Tibial nerve (tissue), 4 donors: ENCODE measurements around the gene MYPN. TPM values are rescaled to one million over a fixed set of nuclear protein-coding genes. Genes with fewer than 3 reads are reported as not detected.

Experiments
- DNase-seq, 2 donors: peaks; one replicate each; pipeline ENCODE4 v3.0.0-alpha.2; 2019; ENCODE audit warnings: low spot score in 2 of 2
- H3K27ac ChIP-seq, 4 donors: fragments of 200-600 bp; sonication (generic) in 3 of 4; one replicate each; pipeline ENCODE4 v1.5.1; 2017 to 2019; ENCODE audit warnings: mild to moderate bottlenecking in 1 of 4
- H3K27me3 ChIP-seq, 2 donors: fragments of 200-600 bp; sonication (generic) in 1 of 2; one replicate each; pipeline versions ENCODE4 v1.5.1 to v1.6.0; 2017 to 2019
- H3K36me3 ChIP-seq, 3 donors: fragments of 200-600 bp; sonication (generic); one replicate each; pipeline ENCODE4 v1.5.1; 2018 to 2019
- H3K4me1 ChIP-seq, 4 donors: fragments of 200-600 bp; sonication (generic) in 3 of 4; one replicate each; pipeline ENCODE4 v1.5.1; 2017 to 2019
- H3K4me3 ChIP-seq, 4 donors: fragments of 200-600 bp; sonication (generic) in 3 of 4; one replicate each; pipeline ENCODE4 v1.5.1; 2017 to 2019; ENCODE audit warnings: mild to moderate bottlenecking in 1 of 4, moderate library complexity in 1 of 4
- H3K9me3 ChIP-seq, 4 donors: fragments of 200-600 bp; sonication (generic) in 3 of 4; one replicate each; pipeline ENCODE4 v1.5.1; 2017 to 2019
- CTCF ChIP-seq, 5 experiments: fragments of 200-600 bp in 3 of 5; fragments of 450-650 bp in 2 of 5; sonication (generic) in 3 of 5; IDR thresholded peaks; one replicate each; pipeline ENCODE4 v1.5.1; 2016 to 2019; ENCODE audit warnings: antibody characterized with exemption in 5 of 5, mild to moderate bottlenecking in 3 of 5, moderate library complexity in 2 of 5
- EP300 ChIP-seq, 2 donors: sonication (generic); formaldehyde crosslinking; IDR thresholded peaks; one replicate each; pipeline ENCODE4 v1.6.1; 2017; ENCODE audit warnings: antibody characterized with exemption in 2 of 2, mild to moderate bottlenecking in 1 of 2
- POLR2A ChIP-seq, 2 donors: fragments of 450-650 bp; IDR thresholded peaks; one replicate each; pipeline ENCODE4 v1.6.1; 2017; ENCODE audit warnings: antibody characterized with exemption in 2 of 2, mild to moderate bottlenecking in 2 of 2, moderate library complexity in 2 of 2
- WGBS, 2 donors: methylation state at CpG; one replicate each; pipeline ENCODE4 v1.1.5; 2018; 5-methylcytosine and 5-hydroxymethylcytosine counted together
- total RNA-seq, 4 donors: library from RNA; depleted of rRNA; stranded (reverse); fragments of >200 nt; gene quantifications; one replicate each; pipeline ENCODE4 v1.1.0, GENCODE V29; 2016

Gene MYPN
- total RNA-seq, 4 donors from 2014 or later, result not detected

DNA sequence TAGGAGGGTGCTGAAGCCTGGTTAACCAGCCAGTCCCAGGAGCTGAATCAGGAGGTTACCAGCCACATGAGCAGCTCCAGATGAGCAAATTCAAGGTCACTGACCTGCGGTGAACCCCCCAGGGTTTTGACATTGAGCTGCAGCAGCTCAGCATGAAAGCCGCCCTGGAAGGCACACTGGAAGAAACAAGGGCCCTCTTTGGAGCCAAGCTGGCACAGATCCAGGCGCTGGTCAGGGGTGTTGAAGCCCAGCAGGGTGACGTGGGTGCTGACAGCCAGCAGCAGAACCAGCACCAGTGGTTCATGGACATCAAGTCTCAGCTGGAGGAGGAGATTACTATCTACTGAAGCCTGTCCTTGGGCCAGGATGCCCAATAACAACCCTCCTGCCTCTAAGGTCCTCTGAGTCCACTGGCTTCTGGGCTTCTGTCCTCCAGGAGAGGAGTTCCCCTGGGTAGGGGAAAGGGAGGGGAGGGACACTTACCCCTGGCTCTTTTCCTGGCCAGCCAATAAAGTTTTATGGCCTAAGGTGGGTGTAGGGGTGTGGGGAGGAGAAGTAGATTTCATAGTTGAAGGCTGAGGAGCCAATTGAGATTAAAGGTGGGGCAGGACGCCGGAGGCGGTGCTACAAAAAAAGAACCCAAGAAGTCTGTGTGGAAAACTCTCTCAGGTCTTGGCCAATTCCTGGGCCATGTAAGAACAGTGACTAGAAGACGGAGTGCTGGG, 152.0 kb downstream of the MYPN start:
- TF ChIP-seq POLR2A (IDR thresholded peaks at IDR 0.05) (no peak), EP300 (IDR thresholded peaks at IDR 0.05) (no peak), CTCF (IDR thresholded peaks at IDR 0.05) (no peak)
- WGBS, 2 donors, result 72 to 74% methylated on average over 7 to 8 of the region's 8 CpGs
- no peak for DNase-seq
- Histone ChIP-seq H3K4me1 (no peaks in the 10 kb centered on the region), H3K27ac (no peak overlapping the region), H3K36me3 (no peaks in the 10 kb centered on the region), H3K27me3 (no peaks in the 10 kb centered on the region), H3K4me3 (no peak overlapping the region), H3K9me3 (peaks cover 0 to 9% (median 0%) of the 10 kb centered on the region in 4 donors)

Other genes starting within 250 kb of the MYPN start
- gene SIRT1, start 224.8 kb upstream of the MYPN start, total RNA-seq, result 10 to 100 TPM; 23.4 to 42.8 (median 35.3) TPM
- 10 to 100 TPM; 38.1 to 57.0 (median 54.1) TPM for gene HERC4, start 34.2 kb upstream of the MYPN start, total RNA-seq
- under 1 TPM in 1 of 4 donors, not detected in 3; 0.42 TPM for gene ATOH7, start 122.6 kb downstream of the MYPN start, total RNA-seq
- gene HNRNPH3, start 222.6 kb downstream of the MYPN start, total RNA-seq, result 10 to 100 TPM; 31.8 to 66.4 (median 60.1) TPM
- gene PBLD, start 223.4 kb downstream of the MYPN start, total RNA-seq, result 10 to 100 TPM in 1 of 4 donors, 1 to 10 TPM in 3; 4.4 to 10.2 (median 4.8) TPM